ENCODE results near the gene RSPO3.

DNA sequence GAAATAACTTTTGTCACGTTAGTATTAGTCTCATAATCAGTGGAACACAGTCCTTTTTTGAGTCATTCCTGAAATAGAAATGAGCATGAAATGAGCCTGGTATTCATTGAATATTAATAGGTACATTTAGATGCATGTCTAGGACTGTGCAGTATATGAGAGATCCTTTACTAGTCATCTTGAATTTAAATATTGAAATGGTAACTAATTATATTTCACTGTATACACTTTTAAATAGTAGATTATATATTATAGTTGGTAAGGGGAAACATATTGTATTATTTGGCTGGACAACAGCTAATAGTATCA, 59.4 kb downstream of the RSPO3 start:
- no peak for TF ChIP-seq CTCF (IDR thresholded peaks at IDR 0.05; ENCODE audit: poor library complexity)
- TF ChIP-seq EZH2 (IDR thresholded peaks at IDR 0.05; ENCODE audit: borderline replicate concordance): no peak

Data from hepatocyte (in vitro differentiated cells).